GM23338 (cell line): ENCODE results near the gene TMEM250. TPM values are rescaled to one million over a fixed set of nuclear protein-coding genes. Genes with fewer than 3 reads are reported as not detected.

Experiments
- CREB1 ChIP-seq: fragments of 250-450 bp; sonication (Bioruptor Pico); IDR thresholded peaks from 2 replicates; pipeline ENCODE4 v1.5.0; 2020; ENCODE audit warnings: low read depth, mild to moderate bottlenecking, moderate library complexity
- ETS1 ChIP-seq: IDR thresholded peaks from 2 replicates; pipeline ENCODE4 v1.6.1; 2016; ENCODE audit warnings: antibody characterized with exemption
- EZH2 ChIP-seq: fragments of 200-600 bp; sonication (generic); IDR thresholded peaks from one replicate; pipeline ENCODE4 v1.8.0; 2017; ENCODE audit warnings: antibody characterized with exemption, mild to moderate bottlenecking, low read depth; ENCODE audit not compliant: unreplicated experiment
- EZH2phosphoT487 ChIP-seq: fragments of 200-600 bp; sonication (generic); IDR thresholded peaks from one replicate; pipeline ENCODE4 v1.8.1; 2018; ENCODE audit warnings: antibody characterized with exemption; ENCODE audit not compliant: unreplicated experiment
- JUNB ChIP-seq: IDR thresholded peaks from one replicate; pipeline ENCODE4 v1.6.1; 2016; ENCODE audit warnings: antibody characterized with exemption; ENCODE audit not compliant: unreplicated experiment
- NANOG ChIP-seq: IDR thresholded peaks from 2 replicates; pipeline ENCODE4 v1.6.1; 2016; ENCODE audit warnings: antibody characterized with exemption, borderline replicate concordance
- POLR2AphosphoS5 ChIP-seq: IDR thresholded peaks from 2 replicates; pipeline ENCODE4 v1.6.1; 2016; ENCODE audit warnings: antibody characterized with exemption, low read depth
- REST ChIP-seq: IDR thresholded peaks from one replicate; pipeline ENCODE4 v1.6.1; 2018; ENCODE audit warnings: antibody characterized with exemption; ENCODE audit not compliant: unreplicated experiment
- STAT1 ChIP-seq: IDR thresholded peaks from one replicate; pipeline ENCODE4 v1.6.1; 2016; ENCODE audit warnings: antibody characterized with exemption; ENCODE audit not compliant: unreplicated experiment
- ZNF114 ChIP-seq: fragments of 250-450 bp; sonication (Bioruptor Pico); IDR thresholded peaks from 2 replicates; pipeline ENCODE4 v1.5.0; 2020; ENCODE audit warnings: mild to moderate bottlenecking, moderate library complexity
- ZNF331 ChIP-seq: fragments of 250-450 bp; sonication (Bioruptor Pico); IDR thresholded peaks from 2 replicates; pipeline ENCODE4 v1.5.0; 2020; ENCODE audit warnings: low read depth, mild to moderate bottlenecking, moderate library complexity
- ZNF462 ChIP-seq: fragments of 250-450 bp; sonication (Bioruptor Pico); IDR thresholded peaks from 2 replicates; pipeline ENCODE4 v1.5.0; 2020; ENCODE audit warnings: mild to moderate bottlenecking, moderate library complexity
- polyA plus RNA-seq: library from polyadenylated mRNA; unstranded; fragments of >200 nt; fragmentation: Nextera tagmentation; extraction: Ambion mirVana; gene quantifications from 2 replicates; pipeline ENCODE4 v1.2.1, GENCODE V29; 2016
- total RNA-seq: library from RNA; depleted of rRNA; stranded (reverse); fragments of >200 nt; shearing (Covaris generic); gene quantifications from 2 replicates; pipeline ENCODE4 v1.2.3, GENCODE V29; 2014

The TMEM250 gene
- total and polyA plus RNA-seq, 2 experiments from 2014 or later = 12.2 to 39.2 TPM

GRCh38 chr9:136087741-136088480 lies 30.8 kb downstream of the TMEM250 start (continued):
- no peak for TF ChIP-seq ZNF462 (CRISPR knock-in tag)
- TF ChIP-seq ETS1 = no peak
- no peak for TF ChIP-seq POLR2AphosphoS5
- no peak for TF ChIP-seq ZNF331
- no peak for TF ChIP-seq STAT1
- TF ChIP-seq EZH2phosphoT487 = no peak
- no peak for TF ChIP-seq CREB1 (CRISPR knock-in tag)
- no peak for TF ChIP-seq NANOG
- no peak for TF ChIP-seq JUNB
- TF ChIP-seq EZH2 = no peak
- no peak for TF ChIP-seq ZNF114 (CRISPR knock-in tag)
- TF ChIP-seq REST = no peak
